Breast epithelium (tissue), 4 donors: Measurements from ENCODE around the gene ING5. TPM values are rescaled to one million over a fixed set of nuclear protein-coding genes. Genes with fewer than 3 reads are reported as not detected.

Source experiments
- DNase-seq, 2 donors: peaks; one replicate each; pipeline ENCODE4 v3.0.0-alpha.2; 2019; ENCODE audit warnings: low spot score in 2 of 2
- H3K27ac ChIP-seq, 2 donors: fragments of 200-600 bp; sonication (generic) in 1 of 2; one replicate each; pipeline ENCODE4 v1.5.1; 2016 to 2019; ENCODE audit warnings: mild to moderate bottlenecking in 1 of 2
- H3K27me3 ChIP-seq, 2 donors: fragments of 200-600 bp; sonication (generic) in 1 of 2; one replicate each; pipeline versions ENCODE4 v1.5.1 to v1.6.0; 2017 to 2019; ENCODE audit warnings: control low read depth in 1 of 2, mild to moderate bottlenecking in 1 of 2
- H3K36me3 ChIP-seq: fragments of 200-600 bp; one replicate; pipeline ENCODE4 v1.5.1; 2019
- H3K4me1 ChIP-seq, 2 donors: fragments of 200-600 bp; sonication (generic); one replicate each; pipeline ENCODE4 v1.5.1; 2016 to 2019; ENCODE audit warnings: control low read depth in 1 of 2
- H3K4me3 ChIP-seq, 3 donors: fragments of 200-600 bp; sonication (generic); 1 replicate in 2 of 3; 2 replicates in 1 of 3; pipeline ENCODE4 v1.5.1; 2016 to 2019; ENCODE audit warnings: mild to moderate bottlenecking in 3 of 3, moderate library complexity in 2 of 3
- H3K9me3 ChIP-seq, 2 donors: fragments of 200-600 bp; sonication (generic) in 1 of 2; one replicate each; pipeline ENCODE4 v1.5.1; 2016 to 2019; ENCODE audit warnings: control low read depth in 1 of 2
- POLR2A ChIP-seq: fragments of 450-650 bp; IDR thresholded peaks from one replicate; pipeline ENCODE4 v1.6.1; 2016; ENCODE audit warnings: antibody characterized with exemption, mild to moderate bottlenecking, moderate library complexity
- POLR2AphosphoS5 ChIP-seq, 3 donors: sonication (generic); formaldehyde crosslinking; IDR thresholded peaks; one replicate each; pipeline ENCODE4 v1.6.1; 2017; ENCODE audit warnings: antibody characterized with exemption in 3 of 3
- intact Hi-C: fragments of 100-400 bp; cut with DNase I; formaldehyde crosslinking; loops from one replicate; pipeline ENCODE4 v1.15.1; 2023; ENCODE audit warnings: low total_unique reads
- total RNA-seq, 3 donors: library from RNA; depleted of rRNA; stranded (reverse); fragments of >200 nt; gene quantifications; one replicate each; pipeline ENCODE4 v1.1.0, GENCODE V29; 2016
- TF ChIP-seq, protein P1 (sequence below), 3 donors: fragments of 450-650 bp; IDR thresholded peaks; one replicate each; pipeline ENCODE4 v1.5.1; 2016 to 2017; ENCODE audit warnings: antibody characterized with exemption in 3 of 3, mild to moderate bottlenecking in 3 of 3, moderate library complexity in 3 of 3

Gene ING5
- total RNA-seq, 3 donors from 2014 or later, result 29.6 to 49.0 (median 45.6) TPM

DNA sequence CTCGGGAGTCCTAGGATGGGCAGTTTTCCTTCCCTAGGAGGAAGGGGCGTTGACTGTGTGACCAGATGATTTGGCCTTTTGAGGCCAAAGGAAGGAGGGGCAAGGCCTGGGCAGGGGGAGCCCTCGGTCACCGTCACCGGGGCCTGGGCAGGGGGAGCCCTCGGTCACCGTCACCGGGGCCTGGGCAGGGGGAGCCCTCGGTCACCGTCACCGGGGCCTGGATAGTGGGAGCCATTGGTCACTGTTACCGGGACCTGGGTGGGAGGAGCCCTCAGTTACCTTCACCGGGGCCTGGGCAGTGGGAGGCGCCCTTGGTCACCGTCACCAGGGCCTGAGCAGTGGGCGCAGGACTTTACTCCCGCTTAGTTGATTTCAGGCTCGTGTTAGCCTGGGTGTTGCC is 49.9 kb downstream of the ING5 start:
- peaks cover 3% of the 10 kb centered on the region for H3K36me3 ChIP-seq

GRCh38 chr2:241752253-241752652 is 50.4 kb downstream of the ING5 start:
- Histone ChIP-seq H3K9me3 (no peaks in the 10 kb centered on the region), H3K4me3 (no peak overlapping the region), H3K36me3 (peaks cover 3% of the 10 kb centered on the region), H3K27ac (no peak overlapping the region), H3K4me1 (no peaks in the 10 kb centered on the region), H3K27me3 (no peaks in the 10 kb centered on the region)
- TF ChIP-seq, protein P1, sequence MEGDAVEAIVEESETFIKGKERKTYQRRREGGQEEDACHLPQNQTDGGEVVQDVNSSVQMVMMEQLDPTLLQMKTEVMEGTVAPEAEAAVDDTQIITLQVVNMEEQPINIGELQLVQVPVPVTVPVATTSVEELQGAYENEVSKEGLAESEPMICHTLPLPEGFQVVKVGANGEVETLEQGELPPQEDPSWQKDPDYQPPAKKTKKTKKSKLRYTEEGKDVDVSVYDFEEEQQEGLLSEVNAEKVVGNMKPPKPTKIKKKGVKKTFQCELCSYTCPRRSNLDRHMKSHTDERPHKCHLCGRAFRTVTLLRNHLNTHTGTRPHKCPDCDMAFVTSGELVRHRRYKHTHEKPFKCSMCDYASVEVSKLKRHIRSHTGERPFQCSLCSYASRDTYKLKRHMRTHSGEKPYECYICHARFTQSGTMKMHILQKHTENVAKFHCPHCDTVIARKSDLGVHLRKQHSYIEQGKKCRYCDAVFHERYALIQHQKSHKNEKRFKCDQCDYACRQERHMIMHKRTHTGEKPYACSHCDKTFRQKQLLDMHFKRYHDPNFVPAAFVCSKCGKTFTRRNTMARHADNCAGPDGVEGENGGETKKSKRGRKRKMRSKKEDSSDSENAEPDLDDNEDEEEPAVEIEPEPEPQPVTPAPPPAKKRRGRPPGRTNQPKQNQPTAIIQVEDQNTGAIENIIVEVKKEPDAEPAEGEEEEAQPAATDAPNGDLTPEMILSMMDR (IDR thresholded peaks at IDR 0.05), result no peak
- TF ChIP-seq POLR2A (no peak), POLR2AphosphoS5 (IDR thresholded peaks at IDR 0.05) (no peak)
- intact Hi-C loops, result no loop called here
- no peak for DNase-seq

More for the DNA sequence above, 49.9 kb downstream of the ING5 start:
- Histone ChIP-seq H3K4me1 (no peaks in the 10 kb centered on the region), H3K27ac (no peak overlapping the region), H3K9me3 (no peaks in the 10 kb centered on the region), H3K4me3 (no peak overlapping the region), H3K27me3 (no peaks in the 10 kb centered on the region)
- no peak for TF ChIP-seq POLR2AphosphoS5 (IDR thresholded peaks at IDR 0.05)
- TF ChIP-seq, protein P1 (IDR thresholded peaks at IDR 0.05), result no peak
- no peak for TF ChIP-seq POLR2A
- no peak for DNase-seq
- intact Hi-C loops, result no loop called here

- no peak overlapping the region for H3K27ac ChIP-seq
- TF ChIP-seq POLR2A (no peak), POLR2AphosphoS5 (IDR thresholded peaks at IDR 0.05) (no peak)
- TF ChIP-seq, protein P1 (IDR thresholded peaks at IDR 0.05), result no peak
- H3K4me1 ChIP-seq, result no peaks in the 10 kb centered on the region
- H3K27me3 ChIP-seq, result no peaks in the 10 kb centered on the region
- H3K9me3 ChIP-seq, result no peaks in the 10 kb centered on the region
- no peak for DNase-seq
- H3K4me3 ChIP-seq, result no peak overlapping the region
- H3K36me3 ChIP-seq, result peaks cover 3% of the 10 kb centered on the region
- intact Hi-C loops, result no loop called here
Measured at GRCh38 chr2:241752689-241753276, 50.9 kb downstream of the ING5 start.

DNA sequence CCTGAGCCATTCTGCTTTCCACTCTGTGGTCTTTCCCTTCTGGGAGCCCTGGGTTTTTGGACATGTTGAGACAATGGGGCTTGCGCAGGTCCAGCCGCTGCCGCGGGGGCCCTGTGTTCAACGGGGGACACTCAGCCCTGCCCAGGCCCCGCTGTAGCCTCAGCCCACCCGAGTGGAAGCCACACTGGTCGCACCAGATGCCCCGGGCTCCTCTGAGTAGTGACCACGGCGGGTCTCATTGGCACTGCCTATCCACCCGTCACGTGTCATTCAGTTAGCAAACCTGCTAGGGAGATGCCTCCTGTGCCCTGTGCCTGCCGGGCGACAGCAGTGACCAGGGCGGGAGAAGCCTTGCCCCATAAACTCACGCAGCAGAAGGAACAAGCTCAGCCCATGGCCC is 51.7 kb downstream of the ING5 start:
- TF ChIP-seq POLR2AphosphoS5 (IDR thresholded peaks at IDR 0.05), result no peak
- TF ChIP-seq, protein P1 (IDR thresholded peaks at IDR 0.05), result no peak
- no peak for TF ChIP-seq POLR2A
- no peak for DNase-seq
- no peaks in the 10 kb centered on the region for H3K4me1 ChIP-seq
- H3K27me3 ChIP-seq, result no peaks in the 10 kb centered on the region
- intact Hi-C loops, result no loop called here
- H3K27ac ChIP-seq, result no peak overlapping the region
- no peak overlapping the region for H3K4me3 ChIP-seq
- H3K36me3 ChIP-seq, result peaks cover 3% of the 10 kb centered on the region
- H3K9me3 ChIP-seq, result no peaks in the 10 kb centered on the region

DNA sequence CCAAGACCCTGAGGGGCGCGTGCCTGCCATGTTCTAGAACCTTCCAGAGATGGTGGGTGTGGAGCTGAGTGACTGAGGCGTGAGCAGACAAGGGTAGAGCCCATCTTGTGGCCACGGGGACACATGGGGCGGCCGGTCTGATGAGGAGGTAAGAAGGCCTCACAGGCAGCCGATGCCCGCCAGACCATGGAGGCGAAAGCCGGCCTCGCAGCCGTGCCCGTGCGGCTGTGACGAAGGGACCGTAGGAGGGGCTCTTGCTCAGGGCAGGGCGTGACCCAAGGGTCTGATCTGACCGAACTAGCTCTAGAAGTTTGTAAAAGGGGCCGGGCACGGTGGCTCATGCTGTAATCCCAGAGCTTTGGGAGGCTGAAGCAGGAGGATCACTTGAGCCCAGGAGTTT is 52.2 kb downstream of the ING5 start:
- Histone ChIP-seq H3K27ac (no peak overlapping the region), H3K4me1 (no peaks in the 10 kb centered on the region), H3K9me3 (no peaks in the 10 kb centered on the region), H3K4me3 (no peak overlapping the region), H3K36me3 (peaks cover 3% of the 10 kb centered on the region), H3K27me3 (no peaks in the 10 kb centered on the region)
- no peak for DNase-seq
- intact Hi-C loops, result no loop called here
- TF ChIP-seq POLR2AphosphoS5 (IDR thresholded peaks at IDR 0.05) (no peak), POLR2A (no peak)
- TF ChIP-seq, protein P1 (IDR thresholded peaks at IDR 0.05), result no peak
